ENCODE measurements around the gene RPL39L.
"Not testable (repeated sequence)": the region's sequence is repeated elsewhere in the genome, so short reads cannot be mapped to it uniquely, and the experiment has no call there.

Gene RPL39L

GRCh38 chr3:187136337-187136736 is 3.0 kb downstream of the RPL39L start:
- H4K20me1 ChIP-seq (ENCODE audit: control insufficient read depth, insufficient read depth, low read depth, low read length): no peaks in the 10 kb centered on the region
- no peak overlapping the region for H3K27ac ChIP-seq (ENCODE audit: low read depth, low read length)
- H3K4me2 ChIP-seq (ENCODE audit: low read length): no peak overlapping the region
- no peaks in the 10 kb centered on the region for H3K9me2 ChIP-seq (replicated peaks; ENCODE audit: control insufficient read depth, low read length)
- H3K27me3 ChIP-seq (ENCODE audit: control insufficient read depth, low read length): no peaks in the 10 kb centered on the region
- H3K36me3 ChIP-seq (ENCODE audit: control insufficient read depth, low read length): peaks cover 61% of the 10 kb centered on the region
- H3K79me2 ChIP-seq (ENCODE audit: control insufficient read depth, low read length): peaks cover 62% of the 10 kb centered on the region
- peaks cover 41% of the 10 kb centered on the region for H3K4me1 ChIP-seq (ENCODE audit: control insufficient read depth, low read length)
- H3F3A ChIP-seq (ENCODE audit: control insufficient read depth, insufficient read depth): peaks cover 7% of the 10 kb centered on the region; the same call in 1 of the 2 replicates
- no peak for TF ChIP-seq CTCF (IDR thresholded peaks at IDR 0.05; ENCODE audit: low read depth, low read length, poor library complexity, severe bottlenecking)
- TF ChIP-seq EZH2phosphoT487 (IDR thresholded peaks at IDR 0.05; ENCODE audit: borderline replicate concordance, low read length): no peak
- H3K4me3 ChIP-seq (ENCODE audit: low read length): no peak overlapping the region
- H3K9me3 ChIP-seq (ENCODE audit: control insufficient read depth, insufficient read depth, low read length): peaks cover 25% of the 10 kb centered on the region; the same call in 1 of the 2 replicates

- peaks cover 52% of the 10 kb centered on the region for H3K4me1 ChIP-seq (ENCODE audit: control insufficient read depth, low read length)
- H3K27ac ChIP-seq (ENCODE audit: low read depth, low read length); H3F3A ChIP-seq (ENCODE audit: control insufficient read depth, insufficient read depth); H4K20me1 ChIP-seq (ENCODE audit: control insufficient read depth, insufficient read depth, low read depth, low read length); H3K9me2 ChIP-seq (replicated peaks; ENCODE audit: control insufficient read depth, low read length); H3K4me3 ChIP-seq (ENCODE audit: low read length); H3K27me3 ChIP-seq (ENCODE audit: control insufficient read depth, low read length); H3K4me2 ChIP-seq (ENCODE audit: low read length): not testable (repeated sequence)
- peaks cover 27% of the 10 kb centered on the region; the same call in 1 of the 2 replicates for H3K9me3 ChIP-seq (ENCODE audit: control insufficient read depth, insufficient read depth, low read length)
- H3K36me3 ChIP-seq (ENCODE audit: control insufficient read depth, low read length): peaks cover 70% of the 10 kb centered on the region
- peaks cover 73% of the 10 kb centered on the region for H3K79me2 ChIP-seq (ENCODE audit: control insufficient read depth, low read length)
These were observed 4.1 kb downstream of the RPL39L start for GRCh38 chr3:187135172-187135690.

- H3K9me3 ChIP-seq (ENCODE audit: control insufficient read depth, insufficient read depth, low read length): peaks cover 30% of the 10 kb centered on the region; the same call in 1 of the 2 replicates
- H3K4me3 ChIP-seq (ENCODE audit: low read length): 0 out of 2 replicates have a peak overlapping the region, but pooled peaks have one; percentile 2
- not testable (repeated sequence) for H3F3A ChIP-seq (ENCODE audit: control insufficient read depth, insufficient read depth); H4K20me1 ChIP-seq (ENCODE audit: control insufficient read depth, insufficient read depth, low read depth, low read length); H3K27me3 ChIP-seq (ENCODE audit: control insufficient read depth, low read length); H3K27ac ChIP-seq (ENCODE audit: low read depth, low read length); H3K9me2 ChIP-seq (replicated peaks; ENCODE audit: control insufficient read depth, low read length)
- peaks cover 83% of the 10 kb centered on the region for H3K79me2 ChIP-seq (ENCODE audit: control insufficient read depth, low read length)
- peaks cover 77% of the 10 kb centered on the region for H3K36me3 ChIP-seq (ENCODE audit: control insufficient read depth, low read length)
- peaks cover 41% of the 10 kb centered on the region for H3K4me1 ChIP-seq (ENCODE audit: control insufficient read depth, low read length)
- H3K4me2 ChIP-seq (ENCODE audit: low read length): peak overlapping the region; percentile 20
These were observed 6.1 kb downstream of the RPL39L start for GRCh38 chr3:187133181-187133580.

- Histone ChIP-seq H3F3A (ENCODE audit: control insufficient read depth, insufficient read depth) (0 out of 2 replicates have a peak, but pooled peaks cover 4% of the 10 kb centered on the region), H3K4me3 (ENCODE audit: low read length) (no peak overlapping the region), H3K36me3 (ENCODE audit: control insufficient read depth, low read length) (peaks cover 72% of the 10 kb centered on the region), H3K9me2 (replicated peaks; ENCODE audit: control insufficient read depth, low read length) (no peaks in the 10 kb centered on the region), H3K9me3 (ENCODE audit: control insufficient read depth, insufficient read depth, low read length) (peaks cover 30% of the 10 kb centered on the region; the same call in 1 of the 2 replicates), H3K27ac (ENCODE audit: low read depth, low read length) (no peak overlapping the region), H4K20me1 (ENCODE audit: control insufficient read depth, insufficient read depth, low read depth, low read length) (no peaks in the 10 kb centered on the region), H3K4me1 (ENCODE audit: control insufficient read depth, low read length) (peaks cover 39% of the 10 kb centered on the region), H3K4me2 (ENCODE audit: low read length) (no peak overlapping the region; the same call in 1 of the 2 replicates), H3K79me2 (ENCODE audit: control insufficient read depth, low read length) (peaks cover 78% of the 10 kb centered on the region), H3K27me3 (ENCODE audit: control insufficient read depth, low read length) (no peaks in the 10 kb centered on the region)
- TF ChIP-seq EZH2phosphoT487 (IDR thresholded peaks at IDR 0.05; ENCODE audit: borderline replicate concordance, low read length) (no peak), CTCF (IDR thresholded peaks at IDR 0.05; ENCODE audit: low read depth, low read length, poor library complexity, severe bottlenecking) (no peak)
These were observed 6.6 kb downstream of the RPL39L start for GRCh38 chr3:187132666-187133065.

All from DOHH2 (cell line).